Measurements from ENCODE around the gene CD38. TPM values are rescaled to one million over a fixed set of nuclear protein-coding genes. Genes with fewer than 3 reads are reported as not detected.

CD38 gene
- polyA plus RNA-seq, 1 donor (not counting 4 experiments of a cell fraction or from before 2014, with no cell fraction given): 0.08 TPM

DNA sequence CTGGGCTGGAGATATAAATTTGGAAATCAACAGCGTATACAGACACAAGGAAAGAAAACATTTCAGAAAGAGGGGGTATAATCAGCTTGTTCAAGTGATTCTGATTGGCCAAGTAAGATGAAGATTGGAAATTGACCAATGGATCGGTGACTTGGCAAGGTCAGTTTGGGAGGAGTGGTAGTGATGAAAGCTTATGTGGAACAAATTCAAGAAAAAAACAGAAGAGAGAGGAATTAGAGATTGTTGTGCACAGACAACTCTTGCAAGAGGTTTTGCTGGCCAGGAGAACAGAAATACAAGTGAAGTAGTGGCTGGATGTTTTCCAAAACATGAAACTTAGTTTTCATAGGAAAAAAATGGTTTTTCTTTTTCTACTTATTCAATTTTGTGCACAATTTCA, 16.3 kb downstream of the CD38 start:
- H3K9me1 ChIP-seq (ENCODE audit: control insufficient read depth, extremely low read depth, insufficient read depth, low read length): no peaks in the 10 kb centered on the region
- H3K4me1 ChIP-seq (ENCODE audit: control insufficient read depth, extremely low read depth, insufficient read depth, low read length): no peaks in the 10 kb centered on the region
- no peak overlapping the region for H3K27ac ChIP-seq (ENCODE audit: control insufficient read depth, insufficient read depth, low read length)
- no peaks in the 10 kb centered on the region for H3K36me3 ChIP-seq (ENCODE audit: control insufficient read depth in 2 of 2, extremely low read depth in 1 of 2, insufficient read depth in 2 of 2, low read length in 2 of 2)
- dilution Hi-C loops (cut with MboI; ENCODE audit: extremely low pct_ligation_motif_present, low sequenced_read_pairs): no loop called here
- FAIRE-seq: no peak
- H2AFZ ChIP-seq (ENCODE audit: control insufficient read depth, low read length): no peak overlapping the region
- no peaks in the 10 kb centered on the region for H3K27me3 ChIP-seq (ENCODE audit: control insufficient read depth, extremely low read depth, insufficient read depth, low read length)
- no peaks in the 10 kb centered on the region for H4K20me1 ChIP-seq (ENCODE audit: control insufficient read depth, extremely low read depth, insufficient read depth, low read length)
- no peak for DNase-seq (ENCODE audit: low read depth, low spot score)
- no peaks in the 10 kb centered on the region for H3K79me2 ChIP-seq (ENCODE audit: control insufficient read depth, insufficient read depth, low read length)
- H3K4me2 ChIP-seq (ENCODE audit: control insufficient read depth, extremely low read depth, insufficient read depth, low read depth, low read length): no peak overlapping the region
- H3K9me3 ChIP-seq (ENCODE audit: control insufficient read depth, low read depth, low read length): no peaks in the 10 kb centered on the region
- H3K4me3 ChIP-seq (ENCODE audit: control insufficient read depth in 2 of 3, extremely low read depth in 1 of 3, insufficient read depth in 2 of 3, low read depth in 1 of 3, low read length in 3 of 3): no peak overlapping the region
- TF ChIP-seq, protein P1, sequence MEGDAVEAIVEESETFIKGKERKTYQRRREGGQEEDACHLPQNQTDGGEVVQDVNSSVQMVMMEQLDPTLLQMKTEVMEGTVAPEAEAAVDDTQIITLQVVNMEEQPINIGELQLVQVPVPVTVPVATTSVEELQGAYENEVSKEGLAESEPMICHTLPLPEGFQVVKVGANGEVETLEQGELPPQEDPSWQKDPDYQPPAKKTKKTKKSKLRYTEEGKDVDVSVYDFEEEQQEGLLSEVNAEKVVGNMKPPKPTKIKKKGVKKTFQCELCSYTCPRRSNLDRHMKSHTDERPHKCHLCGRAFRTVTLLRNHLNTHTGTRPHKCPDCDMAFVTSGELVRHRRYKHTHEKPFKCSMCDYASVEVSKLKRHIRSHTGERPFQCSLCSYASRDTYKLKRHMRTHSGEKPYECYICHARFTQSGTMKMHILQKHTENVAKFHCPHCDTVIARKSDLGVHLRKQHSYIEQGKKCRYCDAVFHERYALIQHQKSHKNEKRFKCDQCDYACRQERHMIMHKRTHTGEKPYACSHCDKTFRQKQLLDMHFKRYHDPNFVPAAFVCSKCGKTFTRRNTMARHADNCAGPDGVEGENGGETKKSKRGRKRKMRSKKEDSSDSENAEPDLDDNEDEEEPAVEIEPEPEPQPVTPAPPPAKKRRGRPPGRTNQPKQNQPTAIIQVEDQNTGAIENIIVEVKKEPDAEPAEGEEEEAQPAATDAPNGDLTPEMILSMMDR (optimal IDR thresholded peaks at IDR 0.05 in 1 of 3, IDR thresholded peaks at IDR 0.05 in 1 of 3, conservative IDR thresholded peaks at IDR 0.05 in 1 of 3; ENCODE audit: extremely low read depth in 1 of 3, insufficient read depth in 2 of 3, low read length in 3 of 3): no peak
- TF ChIP-seq EZH2 (IDR thresholded peaks at IDR 0.05; ENCODE audit: low read length): no peak
- no peak overlapping the region for H3K9ac ChIP-seq (ENCODE audit: control insufficient read depth, extremely low read depth, insufficient read depth, low read length)

DNA sequence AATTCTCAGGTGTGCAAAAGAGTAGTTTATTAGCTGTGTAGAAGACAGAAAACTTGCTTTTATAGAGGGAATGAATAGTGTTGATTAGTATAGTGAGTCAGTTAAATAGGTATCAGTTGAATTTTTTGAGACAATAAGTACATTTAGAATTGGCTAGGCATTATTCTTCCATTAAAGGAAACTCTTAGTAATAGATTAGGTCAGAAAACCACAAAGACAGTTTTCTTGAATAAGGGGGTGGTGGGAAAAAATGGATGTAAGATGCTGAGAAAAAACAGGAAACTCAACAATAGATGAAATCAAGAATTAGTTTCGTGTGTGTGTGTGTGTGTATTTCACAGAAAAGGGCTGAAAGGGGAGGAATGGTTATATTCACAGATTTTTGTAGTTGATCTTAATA, 16.8 kb downstream of the CD38 start:
- no peak overlapping the region for H3K9ac ChIP-seq (ENCODE audit: control insufficient read depth, extremely low read depth, insufficient read depth, low read length)
- H3K4me3 ChIP-seq (ENCODE audit: control insufficient read depth in 2 of 3, extremely low read depth in 1 of 3, insufficient read depth in 2 of 3, low read depth in 1 of 3, low read length in 3 of 3): no peak overlapping the region
- H3K79me2 ChIP-seq (ENCODE audit: control insufficient read depth, insufficient read depth, low read length): no peaks in the 10 kb centered on the region
- H3K9me3 ChIP-seq (ENCODE audit: control insufficient read depth, low read depth, low read length): no peaks in the 10 kb centered on the region
- H3K36me3 ChIP-seq (ENCODE audit: control insufficient read depth in 2 of 2, extremely low read depth in 1 of 2, insufficient read depth in 2 of 2, low read length in 2 of 2): no peaks in the 10 kb centered on the region
- H3K4me2 ChIP-seq (ENCODE audit: control insufficient read depth, extremely low read depth, insufficient read depth, low read depth, low read length): no peak overlapping the region
- H3K4me1 ChIP-seq (ENCODE audit: control insufficient read depth, extremely low read depth, insufficient read depth, low read length): no peaks in the 10 kb centered on the region
- TF ChIP-seq, protein P1 (optimal IDR thresholded peaks at IDR 0.05 in 1 of 3, IDR thresholded peaks at IDR 0.05 in 1 of 3, conservative IDR thresholded peaks at IDR 0.05 in 1 of 3; ENCODE audit: extremely low read depth in 1 of 3, insufficient read depth in 2 of 3, low read length in 3 of 3): no peak
- no peak for TF ChIP-seq EZH2 (IDR thresholded peaks at IDR 0.05; ENCODE audit: low read length)
- DNase-seq (ENCODE audit: low read depth, low spot score): no peak
- H4K20me1 ChIP-seq (ENCODE audit: control insufficient read depth, extremely low read depth, insufficient read depth, low read length): no peaks in the 10 kb centered on the region
- H2AFZ ChIP-seq (ENCODE audit: control insufficient read depth, low read length): no peak overlapping the region
- no peak overlapping the region for H3K27ac ChIP-seq (ENCODE audit: control insufficient read depth, insufficient read depth, low read length)
- dilution Hi-C loops (cut with MboI; ENCODE audit: extremely low pct_ligation_motif_present, low sequenced_read_pairs): no loop called here
- FAIRE-seq: no peak
- no peaks in the 10 kb centered on the region for H3K9me1 ChIP-seq (ENCODE audit: control insufficient read depth, extremely low read depth, insufficient read depth, low read length)
- H3K27me3 ChIP-seq (ENCODE audit: control insufficient read depth, extremely low read depth, insufficient read depth, low read length): no peaks in the 10 kb centered on the region

Measured in keratinocyte (primary cell).